ENCODE data around the gene TM4SF5.
"Not testable (repeated sequence)": the region's sequence is repeated elsewhere in the genome, so short reads cannot be mapped to it uniquely, and the experiment has no call there.

Gene TM4SF5

DNA sequence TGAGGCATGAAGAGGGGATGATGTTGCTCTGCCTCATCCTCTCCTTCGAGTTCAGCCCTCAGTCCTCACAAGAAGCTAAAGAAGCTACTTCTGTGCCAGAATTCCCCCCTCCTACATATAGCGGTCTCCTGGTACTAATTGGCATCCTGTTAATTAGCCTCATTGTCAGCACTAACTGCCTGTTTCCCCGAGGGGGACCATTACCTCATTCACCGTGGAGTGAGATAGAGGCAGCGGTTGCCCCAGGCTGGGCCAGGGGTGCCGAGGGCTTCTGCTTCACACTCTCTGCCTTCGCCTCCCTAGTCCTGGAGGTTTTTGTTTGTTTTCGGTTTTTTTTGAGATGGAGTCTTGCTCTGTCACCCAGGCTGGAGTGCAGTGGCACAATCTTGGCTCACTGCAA, 55.7 kb downstream of the TM4SF5 start:
- Mint-ChIP-seq H3K27ac (no peak overlapping the region), H3K9me3 (no peaks in the 10 kb centered on the region), H3K4me3 (no peak overlapping the region), H3K27me3 (no peaks in the 10 kb centered on the region), H3K4me1 (no peaks in the 10 kb centered on the region), H3K36me3 (no peaks in the 10 kb centered on the region)

DNA sequence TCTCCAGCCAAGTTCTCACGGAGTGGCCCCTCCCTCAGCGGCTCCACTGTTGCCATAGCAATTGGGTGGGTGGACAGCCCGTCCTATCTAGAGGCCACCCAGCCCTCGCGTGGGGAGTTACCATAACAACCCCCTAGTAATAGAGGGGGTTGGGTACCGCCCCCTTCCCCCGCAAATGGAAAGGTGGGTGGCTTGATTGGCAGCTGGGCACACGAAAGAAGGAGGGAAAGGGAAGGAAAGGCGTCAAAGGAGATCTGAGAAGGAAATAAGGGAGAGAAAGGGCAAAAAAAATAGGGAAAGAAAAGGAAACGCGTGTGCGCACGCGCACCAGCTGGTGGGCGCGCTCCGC, 61.1 kb downstream of the TM4SF5 start:
- not testable (repeated sequence) for H3K27me3 Mint-ChIP-seq, H3K9me3 Mint-ChIP-seq, H3K36me3 Mint-ChIP-seq
- H3K27ac Mint-ChIP-seq: peak overlapping the region; percentile 98
- peaks cover 31% of the 10 kb centered on the region for H3K4me1 Mint-ChIP-seq
- H3K4me3 Mint-ChIP-seq: peak overlapping the region; percentile 97
